Spleen (tissue), 7 donors: Measurements from ENCODE around the gene GRHL3.

ENCODE experiments used
- CTCF ChIP-seq, 11 experiments: fragments of 200-600 bp in 7 of 11; fragments of 450-650 bp in 4 of 11; sonication (generic) in 4 of 11; IDR thresholded peaks in 8 of 11; conservative IDR thresholded peaks in 3 of 11; 1 replicate in 7 of 11; 2 replicates in 4 of 11; pipeline versions ENCODE4 v1.4.0 to v1.8.0; 2016 to 2021; ENCODE audit warnings: antibody characterized with exemption in 11 of 11, inconsistent platforms in 4 of 11, mild to moderate bottlenecking in 1 of 11
- POLR2A ChIP-seq, 3 donors: fragments of 450-650 bp; IDR thresholded peaks; one replicate each; pipeline ENCODE4 v1.5.1; 2017; ENCODE audit warnings: antibody characterized with exemption in 3 of 3, mild to moderate bottlenecking in 1 of 3
- donor health status: DM: no; HTN: no; CAD: no; lungs with moderate emphysema.
- donor health status: DM: no; HTN: no; CAD: no.
- donor health status: DM: no; HTN: no; CAD: no.

DNA sequence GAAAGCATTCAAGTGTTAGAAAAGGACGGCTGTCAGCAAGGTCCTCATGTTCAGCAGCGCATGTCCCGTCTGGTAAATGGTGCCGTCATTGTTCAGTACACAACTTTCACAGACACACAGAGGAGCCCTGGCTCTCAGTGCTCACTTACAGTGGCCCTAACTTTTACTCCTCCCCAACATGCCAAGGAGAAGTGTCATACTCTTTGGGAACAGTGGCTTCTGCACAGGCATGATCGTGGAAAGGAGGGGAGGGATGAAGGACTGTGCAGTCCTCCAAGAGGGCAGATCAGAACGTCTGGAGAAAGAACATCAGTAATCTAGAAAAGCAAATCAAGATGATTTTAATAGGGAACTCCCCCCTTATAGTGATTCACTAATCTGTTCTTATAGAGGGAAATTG is 3.8 kb upstream of the GRHL3 start:
- TF ChIP-seq CTCF (IDR thresholded peaks at IDR 0.05 in 8 of 11, conservative IDR thresholded peaks at IDR 0.05 in 3 of 11), result no peak
- no peak for TF ChIP-seq POLR2A (IDR thresholded peaks at IDR 0.05)
